ENCODE measurements around the gene ETFRF1. TPM values are rescaled to one million over a fixed set of nuclear protein-coding genes. Genes with fewer than 3 reads are reported as not detected.

The ETFRF1 gene
- 10.8 and 12.0 TPM in 2 replicates for polyA plus RNA-seq (2013)

DNA sequence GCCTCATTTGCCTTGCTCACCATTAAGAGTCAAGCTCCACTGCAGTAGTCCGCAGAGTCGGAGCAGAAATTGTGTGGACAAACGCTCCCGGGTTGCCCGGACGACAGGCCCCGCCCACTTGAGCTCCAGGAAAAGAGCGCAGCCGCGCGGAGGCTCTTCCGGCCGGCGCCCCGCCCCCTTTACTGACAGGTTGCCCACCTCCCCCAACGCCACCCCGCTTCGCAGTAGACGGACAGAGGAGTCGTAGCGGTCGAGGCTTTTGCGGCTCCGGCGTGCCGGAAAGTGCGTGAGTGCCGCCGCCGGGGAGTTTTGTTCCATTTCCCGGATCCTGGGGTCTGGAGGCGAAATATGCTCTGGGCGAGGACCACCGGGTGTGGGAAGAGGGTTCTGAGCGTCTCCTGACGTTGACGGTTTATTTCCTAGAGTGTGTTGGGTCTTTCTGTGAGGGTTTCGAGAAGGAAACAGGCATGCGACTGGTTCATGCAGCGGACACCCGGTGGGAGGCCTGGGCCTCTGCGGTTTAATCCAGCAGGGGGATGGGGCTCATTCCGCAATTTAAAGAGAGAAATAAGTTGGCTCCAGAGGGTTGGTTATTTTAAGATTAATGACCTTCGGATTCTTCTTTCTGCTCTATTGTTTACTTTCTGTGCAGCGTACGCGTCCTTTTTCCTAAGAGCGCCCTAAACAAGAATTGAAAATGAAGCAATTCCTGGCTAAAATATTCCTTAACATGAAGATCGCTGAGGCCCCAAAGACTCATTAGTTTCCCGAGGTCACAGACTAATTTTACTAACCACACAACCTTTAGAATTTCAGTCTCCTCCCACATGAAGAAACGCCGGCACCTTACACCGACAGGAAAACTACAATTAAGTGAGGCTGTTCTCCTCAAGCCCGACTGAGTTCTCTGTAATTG lies at the start of gene ETFRF1, which contains the start of gene DNAI7:
ETFRF1 (plus strand) TSS at position 182 of the 916 bp plus-strand sequence. CDS start 8,720 bp downstream, outside the sequence.
DNAI7 (minus strand) TSS at position 105 of the 916 bp plus-strand sequence; CDS start at position 23, 82 bp downstream.
- Histone ChIP-seq H2AK5ac (ENCODE audit: low read length) (no peak within 1 kb of the TSS), H2BK5ac (ENCODE audit: low read depth, low read length, poor library complexity) (peak within 1 kb of the TSS; percentile 7), H3K79me1 (ENCODE audit: low read length) (peaks cover 4% of the 10 kb centered on the region), H4K12ac (ENCODE audit: low read depth, low read length) (peak within 1 kb of the TSS; percentile 17), H4K91ac (ENCODE audit: low read depth, low read length) (peak within 1 kb of the TSS; percentile 45), H3K9ac (ENCODE audit: low read length) (peak within 1 kb of the TSS; percentile 60), H3K4me1 (ENCODE audit: control insufficient read depth in 1 of 2, insufficient read depth in 2 of 2, low read length in 2 of 2) (peaks cover 2 to 3% of the 10 kb centered on the region in 2 experiments), H3K36me3 (ENCODE audit: control insufficient read depth in 1 of 2, insufficient read depth in 2 of 2, low read length in 2 of 2) (no peaks in the 10 kb centered on the region), H2AFZ (ENCODE audit: insufficient read depth, low read length, poor library complexity) (peak within 1 kb of the TSS; percentile 82), H3K4me3 (ENCODE audit: low read depth, low read length) (peak within 1 kb of the TSS; percentile 75), H3K18ac (ENCODE audit: low read length) (peak within 1 kb of the TSS; percentile 2), H3K14ac (ENCODE audit: low read length) (peak within 1 kb of the TSS; percentile 11), H3K27ac (ENCODE audit: low read depth, low read length) (peak within 1 kb of the TSS; percentile 52), H3K9me3 (ENCODE audit: insufficient read depth, low read depth, low read length) (no peaks in the 10 kb centered on the region), H4K8ac (ENCODE audit: low read depth, low read length) (peak within 1 kb of the TSS; percentile 82), H3K27me3 (ENCODE audit: insufficient read depth, low read length) (no peaks in the 10 kb centered on the region), H3K23ac (ENCODE audit: low read length) (no peak within 1 kb of the TSS), H3K79me2 (ENCODE audit: control insufficient read depth, insufficient read depth, low read length, poor library complexity) (peaks cover 2% of the 10 kb centered on the region), H3K4me2 (ENCODE audit: low read length) (peak within 1 kb of the TSS; percentile 95), H3K4ac (ENCODE audit: low read depth, low read length) (peak within 1 kb of the TSS; percentile 9), H2BK12ac (ENCODE audit: low read length) (no peak within 1 kb of the TSS), H2BK120ac (ENCODE audit: insufficient read depth, low read length, poor library complexity) (peak within 1 kb of the TSS; percentile 2)
- WGBS (ENCODE audit: extremely low coverage, insufficient coverage, insufficient read length) = no CpG with 5 or more reads among the region's 54 CpGs
- DNase-seq = peak; percentile 97 to 99

DNA sequence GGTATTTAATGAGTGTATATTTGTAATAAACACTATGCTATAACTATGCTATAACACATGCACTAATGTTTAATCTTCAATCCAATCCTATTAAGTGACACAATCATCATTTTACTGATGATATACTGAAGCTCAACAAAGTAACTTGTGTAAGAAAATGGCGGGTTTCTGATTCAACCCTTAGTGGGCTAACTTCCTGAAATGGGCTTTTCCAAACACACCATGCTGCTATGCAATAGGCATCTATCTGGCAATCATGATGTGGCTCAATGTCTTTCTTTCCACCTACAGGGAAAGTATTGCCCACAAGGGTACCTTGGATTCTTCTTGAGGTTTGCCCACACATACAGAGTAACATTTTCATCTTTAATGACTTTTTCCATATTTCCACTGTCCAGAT lies 48.4 kb upstream of the ETFRF1 start:
- Histone ChIP-seq H3K4ac (ENCODE audit: low read depth, low read length) (no peak overlapping the region), H2AFZ (ENCODE audit: insufficient read depth, low read length, poor library complexity) (no peak overlapping the region), H4K8ac (ENCODE audit: low read depth, low read length) (no peak overlapping the region), H3K18ac (ENCODE audit: low read length) (no peak overlapping the region), H4K12ac (ENCODE audit: low read depth, low read length) (no peak overlapping the region), H3K4me3 (ENCODE audit: low read depth, low read length) (no peak overlapping the region), H3K9ac (ENCODE audit: low read length) (no peak overlapping the region), H3K14ac (ENCODE audit: low read length) (no peak overlapping the region), H2BK12ac (ENCODE audit: low read length) (no peak overlapping the region), H3K4me2 (ENCODE audit: low read length) (no peak overlapping the region), H3K27me3 (ENCODE audit: insufficient read depth, low read length) (no peaks in the 10 kb centered on the region), H2BK5ac (ENCODE audit: low read depth, low read length, poor library complexity) (no peak overlapping the region), H3K79me1 (ENCODE audit: low read length) (no peaks in the 10 kb centered on the region), H3K36me3 (ENCODE audit: control insufficient read depth in 1 of 2, insufficient read depth in 2 of 2, low read length in 2 of 2) (no peaks in the 10 kb centered on the region), H4K91ac (ENCODE audit: low read depth, low read length) (no peak overlapping the region), H2BK120ac (ENCODE audit: insufficient read depth, low read length, poor library complexity) (no peak overlapping the region), H3K27ac (ENCODE audit: low read depth, low read length) (no peak overlapping the region), H3K79me2 (ENCODE audit: control insufficient read depth, insufficient read depth, low read length, poor library complexity) (no peaks in the 10 kb centered on the region), H2AK5ac (ENCODE audit: low read length) (no peak overlapping the region), H3K23ac (ENCODE audit: low read length) (no peak overlapping the region), H3K9me3 (ENCODE audit: insufficient read depth, low read depth, low read length) (no peaks in the 10 kb centered on the region), H3K4me1 (ENCODE audit: control insufficient read depth in 1 of 2, insufficient read depth in 2 of 2, low read length in 2 of 2) (no peaks in the 10 kb centered on the region)
- no peak for DNase-seq
- no CpG with 5 or more reads among the region's 1 CpG for WGBS (ENCODE audit: extremely low coverage, insufficient coverage, insufficient read length)

DNA sequence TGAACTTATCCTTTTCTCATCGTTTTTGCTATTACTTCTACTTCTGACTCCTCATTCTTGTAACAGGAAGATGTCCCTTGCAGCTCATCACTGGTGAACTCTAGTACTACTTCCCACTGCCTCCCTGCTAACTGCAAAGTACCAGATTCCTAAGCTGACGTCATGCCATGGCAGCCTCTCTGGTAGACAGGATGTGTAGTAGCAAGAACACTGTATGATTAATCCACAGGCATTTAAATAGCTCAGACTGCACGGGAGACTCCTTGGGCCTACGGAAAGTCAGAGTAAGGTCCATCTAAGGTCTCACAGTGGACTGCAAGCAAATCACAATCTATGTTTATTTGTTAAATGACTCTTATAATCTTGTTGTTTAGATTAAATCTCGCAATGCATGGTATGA lies 43.6 kb upstream of the ETFRF1 start:
- Histone ChIP-seq H3K4me1 (ENCODE audit: control insufficient read depth in 1 of 2, insufficient read depth in 2 of 2, low read length in 2 of 2) (no peaks in the 10 kb centered on the region), H2AK5ac (ENCODE audit: low read length) (no peak overlapping the region), H4K8ac (ENCODE audit: low read depth, low read length) (no peak overlapping the region), H3K9ac (ENCODE audit: low read length) (no peak overlapping the region), H3K14ac (ENCODE audit: low read length) (no peak overlapping the region), H2BK120ac (ENCODE audit: insufficient read depth, low read length, poor library complexity) (no peak overlapping the region), H3K4ac (ENCODE audit: low read depth, low read length) (no peak overlapping the region), H3K27me3 (ENCODE audit: insufficient read depth, low read length) (no peaks in the 10 kb centered on the region), H3K9me3 (ENCODE audit: insufficient read depth, low read depth, low read length) (no peaks in the 10 kb centered on the region), H3K4me2 (ENCODE audit: low read length) (no peak overlapping the region), H3K36me3 (ENCODE audit: control insufficient read depth in 1 of 2, insufficient read depth in 2 of 2, low read length in 2 of 2) (no peaks in the 10 kb centered on the region), H4K12ac (ENCODE audit: low read depth, low read length) (no peak overlapping the region), H3K23ac (ENCODE audit: low read length) (no peak overlapping the region), H3K27ac (ENCODE audit: low read depth, low read length) (no peak overlapping the region), H2AFZ (ENCODE audit: insufficient read depth, low read length, poor library complexity) (no peak overlapping the region), H2BK5ac (ENCODE audit: low read depth, low read length, poor library complexity) (no peak overlapping the region), H3K18ac (ENCODE audit: low read length) (no peak overlapping the region), H4K91ac (ENCODE audit: low read depth, low read length) (no peak overlapping the region), H3K79me2 (ENCODE audit: control insufficient read depth, insufficient read depth, low read length, poor library complexity) (no peaks in the 10 kb centered on the region), H2BK12ac (ENCODE audit: low read length) (no peak overlapping the region), H3K4me3 (ENCODE audit: low read depth, low read length) (no peak overlapping the region), H3K79me1 (ENCODE audit: low read length) (peaks cover 2% of the 10 kb centered on the region)
- no CpG with 5 or more reads among the region's 5 CpGs for WGBS (ENCODE audit: extremely low coverage, insufficient coverage, insufficient read length)
- DNase-seq = peak; percentile 39 to 74

GRCh38 chr12:25152055-25152454 lies 43.0 kb upstream of the ETFRF1 start:
- peaks cover 2% of the 10 kb centered on the region for H3K79me1 ChIP-seq (ENCODE audit: low read length)
- no peaks in the 10 kb centered on the region for H3K9me3 ChIP-seq (ENCODE audit: insufficient read depth, low read depth, low read length)
- no peak overlapping the region for H3K14ac ChIP-seq (ENCODE audit: low read length)
- H3K27ac ChIP-seq (ENCODE audit: low read depth, low read length) = no peak overlapping the region
- H3K36me3 ChIP-seq (ENCODE audit: control insufficient read depth in 1 of 2, insufficient read depth in 2 of 2, low read length in 2 of 2) = no peaks in the 10 kb centered on the region
- H4K91ac ChIP-seq (ENCODE audit: low read depth, low read length) = no peak overlapping the region
- no peak overlapping the region for H4K8ac ChIP-seq (ENCODE audit: low read depth, low read length)
- no CpG with 5 or more reads among the region's 5 CpGs for WGBS (ENCODE audit: extremely low coverage, insufficient coverage, insufficient read length)
- no peaks in the 10 kb centered on the region for H3K79me2 ChIP-seq (ENCODE audit: control insufficient read depth, insufficient read depth, low read length, poor library complexity)
- H2BK12ac ChIP-seq (ENCODE audit: low read length) = no peak overlapping the region
- no peak overlapping the region for H3K4me2 ChIP-seq (ENCODE audit: low read length)
- no peak overlapping the region for H4K12ac ChIP-seq (ENCODE audit: low read depth, low read length)
- H3K9ac ChIP-seq (ENCODE audit: low read length) = no peak overlapping the region
- H2BK5ac ChIP-seq (ENCODE audit: low read depth, low read length, poor library complexity) = no peak overlapping the region
- H3K18ac ChIP-seq (ENCODE audit: low read length) = no peak overlapping the region
- H3K4me1 ChIP-seq (ENCODE audit: control insufficient read depth in 1 of 2, insufficient read depth in 2 of 2, low read length in 2 of 2) = no peaks in the 10 kb centered on the region
- no peak overlapping the region for H2BK120ac ChIP-seq (ENCODE audit: insufficient read depth, low read length, poor library complexity)
- H3K23ac ChIP-seq (ENCODE audit: low read length) = no peak overlapping the region
- no peak overlapping the region for H3K4me3 ChIP-seq (ENCODE audit: low read depth, low read length)
- no peak overlapping the region for H2AFZ ChIP-seq (ENCODE audit: insufficient read depth, low read length, poor library complexity)
- H2AK5ac ChIP-seq (ENCODE audit: low read length) = peak overlapping the region; percentile 74
- H3K27me3 ChIP-seq (ENCODE audit: insufficient read depth, low read length) = no peaks in the 10 kb centered on the region
- no peak for DNase-seq
- no peak overlapping the region for H3K4ac ChIP-seq (ENCODE audit: low read depth, low read length)

Measured in trophoblast cell (in vitro differentiated cells and primary cell).